ENCODE results near the gene CPA2.

DNA sequence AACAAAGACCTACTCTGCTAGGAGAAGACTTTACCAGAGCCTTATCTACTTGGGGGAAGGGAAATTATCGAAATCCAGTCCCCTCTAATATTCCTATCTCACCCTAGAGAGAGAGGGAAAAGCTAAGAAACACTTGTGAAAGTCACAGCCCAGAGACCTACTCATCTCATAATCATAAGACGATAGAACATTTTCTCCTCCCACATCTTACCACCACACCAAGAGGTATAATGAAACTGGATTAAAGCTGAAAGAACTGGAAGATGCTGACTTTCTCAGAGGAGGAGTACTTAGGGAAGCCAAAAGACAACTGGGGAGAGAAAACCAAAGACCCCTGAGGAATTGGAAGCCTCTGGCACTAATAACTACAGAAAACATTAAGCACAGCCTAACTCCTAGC is 67.2 kb downstream of the CPA2 start:
- TF ChIP-seq POLR2A (IDR thresholded peaks at IDR 0.05; ENCODE audit: low read depth, low read length) (no peak), SPI1 (IDR thresholded peaks at IDR 0.05; ENCODE audit: low read depth, low read length) (no peak), POLR2AphosphoS5 (IDR thresholded peaks at IDR 0.05; ENCODE audit: low read depth, low read length) (no peak), TAF1 (IDR thresholded peaks at IDR 0.05; ENCODE audit: low read depth, low read length) (no peak), PAX5 (IDR thresholded peaks at IDR 0.05; ENCODE audit: insufficient read depth, low read length, severe bottlenecking) (no peak), POU2F2 (IDR thresholded peaks at IDR 0.05; ENCODE audit: low read depth, low read length) (no peak)
